PC-9 (cell line): ENCODE results near the gene PFAS. TPM values are rescaled to one million over a fixed set of nuclear protein-coding genes. Genes with fewer than 3 reads are reported as not detected.
A peak's percentile ranks its signal among the peaks of the same experiment; 100 is the strongest.

Source experiments
- BruUV-seq: library from RNA; stranded (reverse); fragments of 400-500 nt; replicated peaks from 2 replicates; lab custom pipeline; 2021; lab: Mats Ljungman, UMichigan
- CTCF ChIA-PET: fragments of 300-600 bp; sonication (Branson Sonifier 250); formaldehyde crosslinking; loops from one replicate; lab custom pipeline; 2022; ENCODE audit warnings: antibody characterized with exemption; lab: Charles Lee
- POLR2A ChIA-PET: fragments of 300-600 bp; sonication (Branson Sonifier 250); formaldehyde crosslinking; loops from one replicate; lab custom pipeline; 2022; ENCODE audit warnings: antibody characterized with exemption; ENCODE audit not compliant: unreplicated experiment; lab: Charles Lee
- DNase-seq, 2 experiments: peaks; one replicate each; pipeline versions ENCODE4 v3.0.0 to v3.0.0-alpha.2; 2015 to 2022; ENCODE audit warnings: mixed read lengths in 1 of 2
- H2AFZ ChIP-seq: fragments of 200-600 bp; sonication (generic); 2 replicates; pipeline ENCODE4 v1.8.1; 2017; ENCODE audit warnings: antibody characterized with exemption
- H3F3A ChIP-seq: fragments of 200-600 bp; sonication (generic); 2 replicates; pipeline ENCODE4 v1.8.1; 2017; ENCODE audit warnings: antibody characterized with exemption, mild to moderate bottlenecking, low read depth; ENCODE audit not compliant: insufficient read depth
- H3K27ac ChIP-seq: fragments of 200-600 bp; sonication (generic); 2 replicates; pipeline ENCODE4 v1.6.1; 2016; ENCODE audit warnings: mixed run types
- H3K27me3 ChIP-seq: fragments of 200-600 bp; sonication (generic); 2 replicates; pipeline ENCODE4 v1.6.1; 2016; ENCODE audit warnings: low read depth, mixed run types; ENCODE audit not compliant: insufficient read depth
- H3K36me3 ChIP-seq: fragments of 200-600 bp; sonication (generic); 2 replicates; pipeline ENCODE4 v1.6.1; 2016; ENCODE audit warnings: low read depth, mixed run types
- H3K4me1 ChIP-seq: fragments of 200-600 bp; sonication (generic); replicated peaks from 2 replicates; pipeline ENCODE4 v1.6.1; 2016; ENCODE audit warnings: mixed run types; ENCODE audit not compliant: insufficient read depth
- H3K4me2 ChIP-seq: fragments of 200-600 bp; sonication (generic); 2 replicates; pipeline ENCODE4 v1.6.1; 2017; ENCODE audit warnings: mixed run types
- H3K4me3 ChIP-seq: fragments of 200-600 bp; sonication (generic); 2 replicates; pipeline ENCODE4 v1.6.1; 2016; ENCODE audit warnings: mixed run types
- H3K79me2 ChIP-seq: fragments of 200-600 bp; sonication (generic); 2 replicates; pipeline ENCODE4 v1.6.1; 2017; ENCODE audit warnings: low read depth, mixed run types
- H3K9me2 ChIP-seq: fragments of 200-600 bp; sonication (generic); 2 replicates; pipeline ENCODE4 v1.8.1; 2017; ENCODE audit warnings: mild to moderate bottlenecking; ENCODE audit not compliant: insufficient read depth
- H3K9me3 ChIP-seq: fragments of 200-600 bp; sonication (generic); 2 replicates; pipeline ENCODE4 v1.8.1; 2016; ENCODE audit warnings: low read depth; ENCODE audit not compliant: insufficient read depth
- H4K20me1 ChIP-seq: fragments of 200-600 bp; sonication (generic); 2 replicates; pipeline ENCODE4 v1.8.1; 2017; ENCODE audit not compliant: insufficient read depth
- CTCF ChIP-seq: fragments of 200-600 bp; sonication (generic); conservative IDR thresholded peaks from 2 replicates; pipeline ENCODE4 v1.6.1; 2017; ENCODE audit warnings: mixed run types, antibody characterized with exemption, mild to moderate bottlenecking, moderate library complexity
- EZH2 ChIP-seq: fragments of 200-600 bp; sonication (generic); IDR thresholded peaks from 2 replicates; pipeline ENCODE4 v1.8.0; 2017; ENCODE audit warnings: antibody characterized with exemption, low read depth
- intact Hi-C: fragments of 100-400 bp; cut with micrococcal nuclease; formaldehyde crosslinking; loops from one replicate; pipeline ENCODE4 v1.10.0; 2022; ENCODE audit not compliant: unreplicated experiment
- total RNA-seq: library from RNA; stranded (reverse); gene quantifications from 2 replicates; pipeline ENCODE4 v1.2.3, GENCODE V29; 2021

PFAS gene
- total RNA-seq, 1 experiment from 2014 or later: 68.2 TPM

- H3K9me2 ChIP-seq: no peaks in the 10 kb centered on the region
- peak overlapping the region; percentile 97 for H2AFZ ChIP-seq
- ChIA-PET POLR2A (interaction anchor here (1.0 kb wide), 1 partner anchor 64 kb away, joined by 10 read pairs; no protein-coding TSS in a partner anchor), CTCF (no interaction called here)
- no peaks in the 10 kb centered on the region for H3K36me3 ChIP-seq
- no TSS peak for BruUV-seq
- H3K27me3 ChIP-seq: no peaks in the 10 kb centered on the region
- H3K4me1 ChIP-seq: peaks cover 5% of the 10 kb centered on the region; the same call in 1 of the 2 replicates
- peak overlapping the region; percentile 95 for H3K4me2 ChIP-seq
- H4K20me1 ChIP-seq: no peaks in the 10 kb centered on the region
- peak overlapping the region; percentile 88 for H3K4me3 ChIP-seq
- H3K9me3 ChIP-seq: no peaks in the 10 kb centered on the region
- no peaks in the 10 kb centered on the region for H3K79me2 ChIP-seq
- DNase-seq: no peak
- H3K27ac ChIP-seq: no peak overlapping the region
- TF ChIP-seq CTCF (no peak), EZH2 (no peak)
- peaks cover 3% of the 10 kb centered on the region; the same call in 1 of the 2 replicates for H3F3A ChIP-seq
- intact Hi-C loops: no loop called here
These were observed 38.7 kb downstream of the PFAS start for GRCh38 chr17:8287651-8288335.

- DNase-seq: peak; percentile 49 to 86
- POLR2A ChIA-PET: interaction anchor here (0.6 to 1.0 kb wide), 4 partner anchors 65 to 366 kb away, joined by 3 to 10 read pairs (median 7); no protein-coding TSS in a partner anchor
- Histone ChIP-seq H3F3A (peaks cover 7% of the 10 kb centered on the region; the same call in 1 of the 2 replicates), H3K4me3 (peak within 1 kb of the TSS; percentile 88), H3K79me2 (no peaks in the 10 kb centered on the region), H3K4me2 (peak within 1 kb of the TSS; percentile 95), H3K4me1 (peaks cover 5% of the 10 kb centered on the region; the same call in 1 of the 2 replicates), H2AFZ (peak within 1 kb of the TSS; percentile 97), H3K27ac (no peak within 1 kb of the TSS), H3K9me2 (no peaks in the 10 kb centered on the region), H3K36me3 (no peaks in the 10 kb centered on the region), H3K9me3 (no peaks in the 10 kb centered on the region), H4K20me1 (no peaks in the 10 kb centered on the region), H3K27me3 (no peaks in the 10 kb centered on the region)
- intact Hi-C loops: no loop called here
- TF ChIP-seq CTCF (no peak), EZH2 (no peak)
- CTCF ChIA-PET: no interaction called here
- no TSS peak for BruUV-seq
These were observed 39.4 kb downstream of the PFAS start, which contains the start of gene RANGRF for GRCh38 chr17:8288336-8289102. TSS of gene RANGRF (plus strand) at chr17:8288670. CDS start at chr17:8288789, 119 bp downstream.

- H3K27me3 ChIP-seq: no peaks in the 10 kb centered on the region
- H4K20me1 ChIP-seq: no peaks in the 10 kb centered on the region
- peak overlapping the region; percentile 97; the same call in 1 of the 2 replicates for H2AFZ ChIP-seq
- peak overlapping the region; percentile 95 for H3K4me2 ChIP-seq
- no peaks in the 10 kb centered on the region for H3K9me2 ChIP-seq
- intact Hi-C loops: no loop called here
- H3F3A ChIP-seq: peaks cover 7% of the 10 kb centered on the region; the same call in 1 of the 2 replicates
- peak overlapping the region; percentile 88 for H3K4me3 ChIP-seq
- no peaks in the 10 kb centered on the region for H3K9me3 ChIP-seq
- H3K4me1 ChIP-seq: peaks cover 5% of the 10 kb centered on the region; the same call in 1 of the 2 replicates
- DNase-seq: no peak
- H3K27ac ChIP-seq: no peak overlapping the region
- ChIA-PET POLR2A (interaction anchor here (0.6 to 1.0 kb wide), 2 partner anchors 64 to 66 kb away, joined by 5 to 10 read pairs; no protein-coding TSS in a partner anchor), CTCF (no interaction called here)
- H3K36me3 ChIP-seq: no peaks in the 10 kb centered on the region
- no peak for TF ChIP-seq EZH2
- TF ChIP-seq CTCF: no peak
- no peaks in the 10 kb centered on the region for H3K79me2 ChIP-seq
- no TSS peak for BruUV-seq
These were observed 40.0 kb downstream of the PFAS start for GRCh38 chr17:8289103-8289397.
